Stomach (tissue), 4 donors: ENCODE results near the gene UGT1A1.

ENCODE experiments used
- CTCF ChIP-seq, 7 experiments: fragments of 450-650 bp in 4 of 7; fragments of 200-600 bp in 3 of 7; sonication (generic) in 3 of 7; IDR thresholded peaks; one replicate each; pipeline ENCODE4 v1.5.1; 2016 to 2019; ENCODE audit warnings: antibody characterized with exemption in 7 of 7, control low read depth in 2 of 7, mild to moderate bottlenecking in 1 of 7
- POLR2A ChIP-seq, 4 donors: fragments of 450-650 bp; IDR thresholded peaks; one replicate each; pipeline ENCODE4 v1.6.1; 2016; ENCODE audit warnings: antibody characterized with exemption in 4 of 4, control low read depth in 2 of 4, mild to moderate bottlenecking in 1 of 4, moderate library complexity in 1 of 4
- POLR2AphosphoS5 ChIP-seq, 3 donors: sonication (generic); formaldehyde crosslinking; IDR thresholded peaks; one replicate each; pipeline ENCODE4 v1.6.1; 2016; ENCODE audit warnings: antibody characterized with exemption in 3 of 3

- TF ChIP-seq POLR2AphosphoS5 (IDR thresholded peaks at IDR 0.05) (no peak), CTCF (IDR thresholded peaks at IDR 0.05) (no peak), POLR2A (IDR thresholded peaks at IDR 0.05) (no peak)
Measured at GRCh38 chr2:233728723-233729301, 31.3 kb upstream of the UGT1A1 start, which contains the start of gene UGT1A3.
